Thoracic aorta (tissue), 2 donors: ENCODE measurements around the gene ERBB4. TPM values are rescaled to one million over a fixed set of nuclear protein-coding genes. Genes with fewer than 3 reads are reported as not detected.
A peak's percentile ranks its signal among the peaks of the same experiment; 100 is the strongest.

Experiments
- ATAC-seq: fragments of 150-250 bp; one replicate; pipeline ENCODE4 v1.8.0; 2017; ENCODE audit warnings: low read depth; ENCODE audit not compliant: insufficient number of reproducible peaks, low FRiP score
- DNase-seq: peaks from one replicate; pipeline ENCODE4 v3.0.0-alpha.2; 2020; ENCODE audit warnings: low spot score
- H3K27ac ChIP-seq, 2 donors: fragments of 200-600 bp; sonication (generic); 1 replicate in 1 of 2; 2 replicates in 1 of 2; pipeline ENCODE4 v1.5.1; 2016; ENCODE audit warnings: mild to moderate bottlenecking in 2 of 2, moderate library complexity in 2 of 2
- H3K27me3 ChIP-seq: fragments of 200-600 bp; sonication (generic); replicated peaks from 2 replicates; pipeline ENCODE4 v1.6.0; 2016; ENCODE audit warnings: mild to moderate bottlenecking; ENCODE audit not compliant: insufficient read depth
- H3K36me3 ChIP-seq: fragments of 200-600 bp; sonication (generic); one replicate; pipeline ENCODE4 v1.5.1; 2016
- H3K4me1 ChIP-seq, 2 donors: fragments of 200-600 bp; sonication (generic); 1 replicate in 1 of 2; 2 replicates in 1 of 2; pipeline versions ENCODE4 v1.5.1 to v1.6.0; 2016; ENCODE audit warnings: low read depth in 2 of 2, mild to moderate bottlenecking in 1 of 2; ENCODE audit not compliant: control insufficient read depth in 1 of 2
- H3K4me3 ChIP-seq: fragments of 200-600 bp; sonication (generic); 2 replicates; pipeline ENCODE4 v1.5.1; 2016; ENCODE audit warnings: mild to moderate bottlenecking
- H3K9me3 ChIP-seq: fragments of 200-600 bp; sonication (generic); 2 replicates; pipeline ENCODE4 v1.5.1; 2016
- CTCF ChIP-seq: fragments of 200-600 bp; sonication (generic); IDR thresholded peaks from one replicate; pipeline ENCODE4 v1.5.1; 2019; ENCODE audit warnings: antibody characterized with exemption
- total RNA-seq, 2 donors: library from RNA; depleted of rRNA; stranded (reverse); fragments of >200 nt; gene quantifications; one replicate each; pipeline versions ENCODE4 v1.1.0 to v1.2.3, GENCODE V29; 2016

The ERBB4 gene
- total RNA-seq, 2 donors from 2014 or later, result 15.7 to 29.3 TPM

DNA sequence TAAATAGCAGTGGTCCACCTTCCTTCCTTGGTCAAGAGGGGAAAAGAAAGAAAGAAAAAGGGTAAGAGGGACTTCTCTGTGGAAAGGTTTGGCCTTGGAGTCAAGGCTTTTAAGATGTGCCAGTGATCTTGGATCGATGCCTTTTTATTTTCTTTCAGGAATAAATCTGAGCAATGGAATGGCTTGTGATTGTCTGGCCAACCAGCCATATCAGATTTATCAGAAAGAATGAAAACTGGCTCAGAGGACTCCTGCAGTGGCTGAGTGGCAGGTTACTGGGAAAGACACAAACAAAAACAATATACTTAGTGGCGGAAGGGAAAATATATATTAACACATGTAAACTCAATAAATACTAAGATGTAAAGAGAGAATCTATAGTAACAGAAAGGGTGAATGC lies 4.3 kb downstream of the ERBB4 start:
- no peaks in the 10 kb centered on the region for H3K27me3 ChIP-seq
- no peaks in the 10 kb centered on the region for H3K9me3 ChIP-seq
- H3K27ac ChIP-seq, result peak overlapping the region in 1 of 2 donors; percentile 19
- DNase-seq (no peak), ATAC-seq (no peak)
- no peaks in the 10 kb centered on the region for H3K36me3 ChIP-seq
- TF ChIP-seq CTCF, result no peak
- H3K4me3 ChIP-seq, result peak overlapping the region; percentile 91
- peaks cover 19 to 57% of the 10 kb centered on the region in 2 donors for H3K4me1 ChIP-seq

DNA sequence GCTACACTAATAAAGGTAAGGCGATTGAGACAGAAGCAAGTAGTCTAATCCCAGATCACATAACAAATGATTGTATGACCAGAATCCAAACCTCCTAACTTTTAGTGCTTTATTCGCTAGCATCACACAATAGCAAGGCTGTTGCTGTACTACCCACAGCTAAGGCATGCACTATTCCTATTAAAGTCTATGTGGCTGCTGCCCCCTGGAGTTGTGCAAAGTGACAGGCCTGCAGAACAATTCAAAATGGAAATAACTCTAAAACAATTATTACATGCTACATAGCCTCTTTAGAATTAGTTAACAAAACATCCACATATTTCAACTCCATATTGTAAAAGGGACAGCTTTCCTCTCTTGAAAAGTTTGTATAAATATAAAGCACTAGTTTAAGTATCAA lies 6.0 kb downstream of the ERBB4 start:
- H3K36me3 ChIP-seq, result no peaks in the 10 kb centered on the region
- H3K27me3 ChIP-seq, result no peaks in the 10 kb centered on the region
- H3K4me1 ChIP-seq, result peaks cover 24 to 66% of the 10 kb centered on the region in 2 donors
- TF ChIP-seq CTCF, result peak; percentile 10
- no peak for DNase-seq
- ATAC-seq, result no peak
- H3K9me3 ChIP-seq, result no peaks in the 10 kb centered on the region
- no peak overlapping the region for H3K27ac ChIP-seq
- peak overlapping the region; percentile 38 for H3K4me3 ChIP-seq

- peak overlapping the region; percentile 38 for H3K4me3 ChIP-seq
Measured at GRCh38 chr2:212532087-212532486, 6.5 kb downstream of the ERBB4 start.

GRCh38 chr2:212531499-212531898 lies 7.1 kb downstream of the ERBB4 start:
- H3K27ac ChIP-seq, result no peak overlapping the region
- ATAC-seq, result no peak
- H3K9me3 ChIP-seq, result no peaks in the 10 kb centered on the region
- DNase-seq, result no peak
- H3K36me3 ChIP-seq, result no peaks in the 10 kb centered on the region
- no peaks in the 10 kb centered on the region for H3K27me3 ChIP-seq
- peaks cover 25 to 71% of the 10 kb centered on the region in 2 donors for H3K4me1 ChIP-seq
- peak overlapping the region; percentile 38 for H3K4me3 ChIP-seq
- TF ChIP-seq CTCF, result no peak

More at GRCh38 chr2:212532087-212532486, 6.5 kb downstream of the ERBB4 start:
- no peak for TF ChIP-seq CTCF
- DNase-seq (no peak), ATAC-seq (no peak)
- Histone ChIP-seq H3K27ac (no peak overlapping the region), H3K9me3 (no peaks in the 10 kb centered on the region), H3K36me3 (no peaks in the 10 kb centered on the region), H3K27me3 (no peaks in the 10 kb centered on the region), H3K4me1 (peaks cover 24 to 66% of the 10 kb centered on the region in 2 donors)

GRCh38 chr2:212530991-212531390 lies 7.6 kb downstream of the ERBB4 start:
- Histone ChIP-seq H3K27me3 (no peaks in the 10 kb centered on the region), H3K27ac (no peak overlapping the region), H3K36me3 (no peaks in the 10 kb centered on the region), H3K9me3 (no peaks in the 10 kb centered on the region), H3K4me3 (peak overlapping the region; percentile 23), H3K4me1 (peaks cover 27 to 74% of the 10 kb centered on the region in 2 donors)
- no peak for TF ChIP-seq CTCF
- ATAC-seq, result no peak
- no peak for DNase-seq
